ENCODE measurements around the gene ADCK1. TPM values are rescaled to one million over a fixed set of nuclear protein-coding genes. Genes with fewer than 3 reads are reported as not detected.

Gene ADCK1
- total RNA-seq, 1 experiment from 2014 or later = 12.2 TPM

GRCh38 chr14:77800814-77801213 lies 905 bp downstream of the ADCK1 start:
- H4K8ac ChIP-seq (replicated peaks; ENCODE audit: insufficient read length, low read depth, low read length) = no peak overlapping the region
- no peak for DNase-seq
- H2BK15ac ChIP-seq (ENCODE audit: low read depth, low read length) = no peak overlapping the region
- no peaks in the 10 kb centered on the region for H3K27me3 ChIP-seq (ENCODE audit: insufficient read depth, low read length)
- no peak for TF ChIP-seq CTCF (conservative IDR thresholded peaks at IDR 0.05)
- peak overlapping the region; percentile 81 to 85 for H3K4me3 Mint-ChIP-seq
- H3K23me2 ChIP-seq (ENCODE audit: insufficient read length, low read depth, low read length, poor library complexity, severe bottlenecking) = peaks cover 4% of the 10 kb centered on the region
- no peaks in the 10 kb centered on the region for H4K20me1 ChIP-seq (ENCODE audit: control insufficient read depth, insufficient read depth, insufficient read length)
- H3K79me1 ChIP-seq (ENCODE audit: insufficient read depth, low read depth, low read length, poor library complexity, severe bottlenecking) = no peaks in the 10 kb centered on the region
- H2AK5ac ChIP-seq (ENCODE audit: insufficient read length, low read length) = no peak overlapping the region
- no peak overlapping the region for H3K56ac ChIP-seq (ENCODE audit: insufficient read length, low read depth, low read length)
- H3K4ac ChIP-seq (ENCODE audit: low read depth, low read length) = no peak overlapping the region
- H3K4me1 Mint-ChIP-seq = peaks cover 15 to 20% of the 10 kb centered on the region in 2 experiments
- no peak overlapping the region for H3T11ph ChIP-seq (ENCODE audit: low read length)
- no peak overlapping the region for H2BK120ac ChIP-seq (ENCODE audit: low read depth, low read length, poor library complexity, severe bottlenecking)
- no peaks in the 10 kb centered on the region for H3K79me2 ChIP-seq (ENCODE audit: insufficient read depth, low read length)
- H3K4me2 ChIP-seq (ENCODE audit: insufficient read depth, insufficient read length, low read length) = peak overlapping the region; percentile 81
- H3K23ac ChIP-seq (ENCODE audit: insufficient read length, low read depth, low read length) = no peak overlapping the region
- H3K9me3 Mint-ChIP-seq = no peaks in the 10 kb centered on the region
- H3K14ac ChIP-seq (ENCODE audit: insufficient read depth, low read length) = no peak overlapping the region
- peak overlapping the region; percentile 36 for H3K9ac ChIP-seq (ENCODE audit: extremely low read depth, insufficient read length, low read length)
- no peak overlapping the region for H2BK12ac ChIP-seq (ENCODE audit: insufficient read length, low read depth, low read length)
- no peak overlapping the region for H4K91ac ChIP-seq (ENCODE audit: insufficient read length, low read depth, low read length)
- H3K36me3 Mint-ChIP-seq (ENCODE audit: insufficient read depth in 1 of 3, low read depth in 3 of 3) = no peaks in the 10 kb centered on the region
- H4K5ac ChIP-seq (ENCODE audit: insufficient read length, low read depth, low read length) = no peak overlapping the region
- no peaks in the 10 kb centered on the region for H3K4me1 ChIP-seq (ENCODE audit: insufficient read depth, low read length)
- WGBS (ENCODE audit: extremely low coverage, insufficient read length, low lambda C conversion rate) = no CpG with 5 or more reads among the region's 1 CpG
- H3K27ac Mint-ChIP-seq = no peak overlapping the region
- no peak overlapping the region for H3K18ac ChIP-seq (ENCODE audit: insufficient read length, low read depth, low read length)
- H2BK5ac ChIP-seq (ENCODE audit: insufficient read length, low read length) = no peak overlapping the region
- no peak overlapping the region for H2BK20ac ChIP-seq (ENCODE audit: low read depth, low read length, poor library complexity, severe bottlenecking)
- no peaks in the 10 kb centered on the region for H3K9me3 ChIP-seq (ENCODE audit: control insufficient read depth, low read depth, low read length)
- H3K27ac ChIP-seq (ENCODE audit: insufficient read length, low read depth, low read length) = no peak overlapping the region
- no peak overlapping the region for H2AFZ ChIP-seq (ENCODE audit: low read length)
- H3K27me3 Mint-ChIP-seq (ENCODE audit: low read depth) = no peaks in the 10 kb centered on the region
